Liver (tissue), 9 donors: ENCODE data around the gene ZBTB7B. TPM values are rescaled to one million over a fixed set of nuclear protein-coding genes. Genes with fewer than 3 reads are reported as not detected.

ENCODE experiments used
- DNase-seq: peaks from one replicate; pipeline ENCODE4 v3.0.0-alpha.2; 2017; ENCODE audit warnings: low spot score
- H3K27ac ChIP-seq, 2 donors: one replicate each; pipeline ENCODE4 v1.7.0; 2013; ENCODE audit warnings: inconsistent platforms in 2 of 2, low read length in 2 of 2, control low read depth in 1 of 2, low read depth in 1 of 2, mild to moderate bottlenecking in 1 of 2
- H3K27me3 ChIP-seq, 4 donors: one replicate each; pipeline versions ENCODE4 v1.6.1 to v1.7.0; 2013; ENCODE audit warnings: low read length in 3 of 4, inconsistent platforms in 1 of 4, mild to moderate bottlenecking in 1 of 4, moderate library complexity in 1 of 4; ENCODE audit not compliant: control insufficient read depth in 4 of 4, insufficient read depth in 4 of 4
- H3K36me3 ChIP-seq, 4 donors: one replicate each; pipeline versions ENCODE4 v1.6.1 to v1.7.0; 2013; ENCODE audit warnings: low read length in 3 of 4, mild to moderate bottlenecking in 3 of 4, low read depth in 1 of 4, moderate library complexity in 1 of 4; ENCODE audit not compliant: control insufficient read depth in 4 of 4, insufficient read depth in 3 of 4
- H3K4me1 ChIP-seq, 4 donors: one replicate each; pipeline versions ENCODE4 v1.6.1 to v1.7.0; 2013; ENCODE audit warnings: low read length in 3 of 4, mild to moderate bottlenecking in 3 of 4, moderate library complexity in 1 of 4; ENCODE audit not compliant: control insufficient read depth in 4 of 4, insufficient read depth in 4 of 4
- H3K4me3 ChIP-seq, 3 donors: one replicate each; pipeline versions ENCODE4 v1.6.1 to v1.7.0; 2013; ENCODE audit warnings: low read length in 3 of 3, control low read depth in 1 of 3, low read depth in 1 of 3, mild to moderate bottlenecking in 1 of 3
- H3K9ac ChIP-seq, 2 donors: one replicate each; pipeline ENCODE4 v1.7.0; 2013; ENCODE audit warnings: low read length in 2 of 2, mild to moderate bottlenecking in 2 of 2, moderate library complexity in 2 of 2, control low read depth in 1 of 2, low read depth in 1 of 2
- H3K9me3 ChIP-seq, 4 donors: one replicate each; pipeline versions ENCODE4 v1.6.1 to v1.7.0; 2013; ENCODE audit warnings: low read length in 3 of 4; ENCODE audit not compliant: control insufficient read depth in 4 of 4
- FOXA1 ChIP-seq: IDR thresholded peaks from 2 replicates; pipeline ENCODE4 v1.6.1; 2016; ENCODE audit warnings: antibody characterized with exemption
- FOXA2 ChIP-seq: IDR thresholded peaks from 2 replicates; pipeline ENCODE4 v1.6.1; 2016; ENCODE audit warnings: antibody characterized with exemption
- GABPA ChIP-seq, 2 donors: IDR thresholded peaks in 1 of 2; conservative IDR thresholded peaks in 1 of 2; 2 replicates each; pipeline ENCODE4 v1.6.1; 2016; ENCODE audit warnings: antibody characterized with exemption in 2 of 2, mild to moderate bottlenecking in 1 of 2, moderate library complexity in 1 of 2
- HNF4A ChIP-seq, 2 donors: conservative IDR thresholded peaks; 2 replicates each; pipeline ENCODE4 v1.6.1; 2016; ENCODE audit warnings: antibody characterized with exemption in 2 of 2, mild to moderate bottlenecking in 2 of 2
- HNF4G ChIP-seq: IDR thresholded peaks from 2 replicates; pipeline ENCODE4 v1.6.1; 2016; ENCODE audit warnings: antibody characterized with exemption
- JUND ChIP-seq, 2 donors: IDR thresholded peaks; 2 replicates each; pipeline ENCODE4 v1.6.1; 2016; ENCODE audit warnings: antibody characterized with exemption in 2 of 2
- NR2F2 ChIP-seq: IDR thresholded peaks from 2 replicates; pipeline ENCODE4 v1.6.1; 2016; ENCODE audit warnings: antibody characterized with exemption
- RAD21 ChIP-seq, 2 donors: IDR thresholded peaks; 2 replicates each; pipeline ENCODE4 v1.6.1; 2016; ENCODE audit warnings: antibody characterized with exemption in 2 of 2, mild to moderate bottlenecking in 2 of 2
- RXRA ChIP-seq, 2 donors: IDR thresholded peaks; 2 replicates each; pipeline ENCODE4 v1.6.1; 2017 to 2018; ENCODE audit warnings: antibody characterized with exemption in 2 of 2, mild to moderate bottlenecking in 1 of 2
- SP1 ChIP-seq: IDR thresholded peaks from 2 replicates; pipeline ENCODE4 v1.6.1; 2018; ENCODE audit warnings: antibody characterized with exemption, mild to moderate bottlenecking
- TAF1 ChIP-seq: conservative IDR thresholded peaks from 2 replicates; pipeline ENCODE4 v1.6.1; 2016; ENCODE audit warnings: antibody characterized with exemption, mild to moderate bottlenecking
- YY1 ChIP-seq: IDR thresholded peaks from 2 replicates; pipeline ENCODE4 v1.6.1; 2016; ENCODE audit warnings: antibody characterized with exemption, mild to moderate bottlenecking
- WGBS: extraction: QIAGEN DNeasy Blood & Tissue Kit; methylation state at CpG from one replicate; pipeline ENCODE4 v1.1.7; 2013; 5-methylcytosine and 5-hydroxymethylcytosine counted together
- polyA plus RNA-seq, 2 donors: library from polyadenylated mRNA; stranded (reverse) in 1 of 2; unstranded in 1 of 2; fragments of 200-250 nt in 1 of 2; fragments of >200 nt in 1 of 2; fragmentation: Nextera tagmentation in 1 of 2; extraction: Ambion mirVana in 1 of 2; gene quantifications; one replicate each; pipeline versions ENCODE4 v1.2.1 to v1.2.3, GENCODE V29; 2013 to 2015
- total RNA-seq, 2 donors: library from RNA; depleted of rRNA; stranded (reverse); fragments of >200 nt; gene quantifications; one replicate each; pipeline ENCODE4 v1.2.3, GENCODE V29; 2014
- TF ChIP-seq, protein P1 (sequence below): IDR thresholded peaks from 2 replicates; pipeline ENCODE4 v1.6.1; 2016; ENCODE audit warnings: antibody characterized with exemption
- TF ChIP-seq, protein P2 (sequence below): IDR thresholded peaks from 2 replicates; pipeline ENCODE4 v1.6.1; 2016; ENCODE audit warnings: antibody characterized with exemption
- TF ChIP-seq, protein P3 (sequence below): IDR thresholded peaks from 2 replicates; pipeline ENCODE4 v1.6.1; 2016; ENCODE audit warnings: antibody characterized with exemption, mild to moderate bottlenecking
- TF ChIP-seq, protein P4 (sequence below): fragments of 150-350 bp; IDR thresholded peaks from 2 replicates; pipeline ENCODE4 v1.5.1; 2017; ENCODE audit warnings: improper control_type of control experiment, low read depth, low read length; ENCODE audit not compliant: missing input control
- TF ChIP-seq, protein P5 (sequence below): IDR thresholded peaks from 2 replicates; pipeline ENCODE4 v1.6.1; 2016; ENCODE audit warnings: antibody characterized with exemption
- donor health status: healthy.
- donor health status: healthy.
- donor health status: healthy.
- donor health status: healthy.
- donor health status: healthy.

Gene ZBTB7B
- total and polyA plus RNA-seq, 4 donors: 7.0 to 50.2 (median 21.1) TPM

DNA sequence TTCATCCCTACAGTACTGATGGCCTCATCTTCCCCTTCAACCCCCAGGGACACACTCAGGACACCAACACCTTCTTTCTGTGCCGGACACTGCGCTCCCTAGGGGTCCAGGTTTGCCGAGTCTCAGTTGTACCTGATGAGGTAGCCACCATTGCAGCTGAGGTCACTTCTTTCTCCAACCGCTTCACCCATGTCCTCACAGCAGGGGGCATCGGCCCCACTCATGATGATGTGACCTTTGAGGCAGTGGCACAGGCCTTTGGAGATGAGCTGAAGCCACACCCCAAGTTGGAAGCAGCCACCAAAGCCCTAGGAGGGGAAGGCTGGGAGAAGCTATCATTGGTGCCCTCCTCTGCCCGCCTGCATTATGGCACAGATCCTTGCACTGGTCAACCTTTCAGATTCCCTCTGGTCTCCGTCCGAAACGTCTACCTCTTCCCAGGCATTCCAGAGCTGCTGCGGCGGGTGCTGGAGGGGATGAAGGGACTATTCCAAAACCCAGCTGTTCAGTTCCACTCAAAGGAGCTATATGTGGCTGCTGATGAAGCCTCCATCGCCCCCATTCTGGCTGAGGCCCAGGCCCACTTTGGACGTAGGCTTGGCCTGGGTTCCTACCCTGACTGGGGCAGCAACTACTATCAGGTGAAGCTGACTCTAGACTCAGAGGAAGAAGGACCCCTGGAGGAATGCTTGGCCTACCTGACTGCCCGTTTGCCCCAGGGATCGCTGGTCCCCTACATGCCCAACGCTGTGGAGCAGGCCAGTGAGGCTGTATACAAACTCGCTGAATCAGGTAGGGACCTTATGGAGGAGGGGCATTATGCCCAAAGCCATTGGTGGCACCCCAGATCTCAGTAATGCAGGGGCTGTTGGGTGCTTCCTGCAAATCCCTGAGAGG lies 14.3 kb upstream of the ZBTB7B start:
- Histone ChIP-seq H3K27me3 (no peaks in the 10 kb centered on the region), H3K4me1 (peaks cover 8 to 28% (median 18%) of the 10 kb centered on the region in 4 donors), H3K36me3 (peaks cover 0 to 9% (median 5%) of the 10 kb centered on the region in 4 donors), H3K9me3 (no peaks in the 10 kb centered on the region), H3K4me3 (no peak overlapping the region), H3K9ac (no peak overlapping the region), H3K27ac (no peak overlapping the region)
- DNase-seq: no peak
- WGBS: 94% methylated on average over 17 of the region's 17 CpGs
- TF ChIP-seq YY1 (no peak), FOXA1 (no peak), RXRA (IDR thresholded peaks at IDR 0.05) (no peak), RAD21 (IDR thresholded peaks at IDR 0.05) (no peak), NR2F2 (no peak), JUND (IDR thresholded peaks at IDR 0.05) (no peak), TAF1 (no peak), GABPA (IDR thresholded peaks at IDR 0.05 in 1 of 2, conservative IDR thresholded peaks at IDR 0.05 in 1 of 2) (no peak), SP1 (no peak), FOXA2 (no peak), HNF4A (conservative IDR thresholded peaks at IDR 0.05) (no peak), HNF4G (no peak)
- TF ChIP-seq, protein P1, sequence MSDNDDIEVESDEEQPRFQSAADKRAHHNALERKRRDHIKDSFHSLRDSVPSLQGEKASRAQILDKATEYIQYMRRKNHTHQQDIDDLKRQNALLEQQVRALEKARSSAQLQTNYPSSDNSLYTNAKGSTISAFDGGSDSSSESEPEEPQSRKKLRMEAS: no peak
- TF ChIP-seq, protein P2, sequence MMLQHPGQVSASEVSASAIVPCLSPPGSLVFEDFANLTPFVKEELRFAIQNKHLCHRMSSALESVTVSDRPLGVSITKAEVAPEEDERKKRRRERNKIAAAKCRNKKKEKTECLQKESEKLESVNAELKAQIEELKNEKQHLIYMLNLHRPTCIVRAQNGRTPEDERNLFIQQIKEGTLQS: no peak
- TF ChIP-seq, protein P3, sequence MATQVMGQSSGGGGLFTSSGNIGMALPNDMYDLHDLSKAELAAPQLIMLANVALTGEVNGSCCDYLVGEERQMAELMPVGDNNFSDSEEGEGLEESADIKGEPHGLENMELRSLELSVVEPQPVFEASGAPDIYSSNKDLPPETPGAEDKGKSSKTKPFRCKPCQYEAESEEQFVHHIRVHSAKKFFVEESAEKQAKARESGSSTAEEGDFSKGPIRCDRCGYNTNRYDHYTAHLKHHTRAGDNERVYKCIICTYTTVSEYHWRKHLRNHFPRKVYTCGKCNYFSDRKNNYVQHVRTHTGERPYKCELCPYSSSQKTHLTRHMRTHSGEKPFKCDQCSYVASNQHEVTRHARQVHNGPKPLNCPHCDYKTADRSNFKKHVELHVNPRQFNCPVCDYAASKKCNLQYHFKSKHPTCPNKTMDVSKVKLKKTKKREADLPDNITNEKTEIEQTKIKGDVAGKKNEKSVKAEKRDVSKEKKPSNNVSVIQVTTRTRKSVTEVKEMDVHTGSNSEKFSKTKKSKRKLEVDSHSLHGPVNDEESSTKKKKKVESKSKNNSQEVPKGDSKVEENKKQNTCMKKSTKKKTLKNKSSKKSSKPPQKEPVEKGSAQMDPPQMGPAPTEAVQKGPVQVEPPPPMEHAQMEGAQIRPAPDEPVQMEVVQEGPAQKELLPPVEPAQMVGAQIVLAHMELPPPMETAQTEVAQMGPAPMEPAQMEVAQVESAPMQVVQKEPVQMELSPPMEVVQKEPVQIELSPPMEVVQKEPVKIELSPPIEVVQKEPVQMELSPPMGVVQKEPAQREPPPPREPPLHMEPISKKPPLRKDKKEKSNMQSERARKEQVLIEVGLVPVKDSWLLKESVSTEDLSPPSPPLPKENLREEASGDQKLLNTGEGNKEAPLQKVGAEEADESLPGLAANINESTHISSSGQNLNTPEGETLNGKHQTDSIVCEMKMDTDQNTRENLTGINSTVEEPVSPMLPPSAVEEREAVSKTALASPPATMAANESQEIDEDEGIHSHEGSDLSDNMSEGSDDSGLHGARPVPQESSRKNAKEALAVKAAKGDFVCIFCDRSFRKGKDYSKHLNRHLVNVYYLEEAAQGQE: no peak
- TF ChIP-seq, protein P4, sequence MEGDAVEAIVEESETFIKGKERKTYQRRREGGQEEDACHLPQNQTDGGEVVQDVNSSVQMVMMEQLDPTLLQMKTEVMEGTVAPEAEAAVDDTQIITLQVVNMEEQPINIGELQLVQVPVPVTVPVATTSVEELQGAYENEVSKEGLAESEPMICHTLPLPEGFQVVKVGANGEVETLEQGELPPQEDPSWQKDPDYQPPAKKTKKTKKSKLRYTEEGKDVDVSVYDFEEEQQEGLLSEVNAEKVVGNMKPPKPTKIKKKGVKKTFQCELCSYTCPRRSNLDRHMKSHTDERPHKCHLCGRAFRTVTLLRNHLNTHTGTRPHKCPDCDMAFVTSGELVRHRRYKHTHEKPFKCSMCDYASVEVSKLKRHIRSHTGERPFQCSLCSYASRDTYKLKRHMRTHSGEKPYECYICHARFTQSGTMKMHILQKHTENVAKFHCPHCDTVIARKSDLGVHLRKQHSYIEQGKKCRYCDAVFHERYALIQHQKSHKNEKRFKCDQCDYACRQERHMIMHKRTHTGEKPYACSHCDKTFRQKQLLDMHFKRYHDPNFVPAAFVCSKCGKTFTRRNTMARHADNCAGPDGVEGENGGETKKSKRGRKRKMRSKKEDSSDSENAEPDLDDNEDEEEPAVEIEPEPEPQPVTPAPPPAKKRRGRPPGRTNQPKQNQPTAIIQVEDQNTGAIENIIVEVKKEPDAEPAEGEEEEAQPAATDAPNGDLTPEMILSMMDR: no peak
- TF ChIP-seq, protein P5, sequence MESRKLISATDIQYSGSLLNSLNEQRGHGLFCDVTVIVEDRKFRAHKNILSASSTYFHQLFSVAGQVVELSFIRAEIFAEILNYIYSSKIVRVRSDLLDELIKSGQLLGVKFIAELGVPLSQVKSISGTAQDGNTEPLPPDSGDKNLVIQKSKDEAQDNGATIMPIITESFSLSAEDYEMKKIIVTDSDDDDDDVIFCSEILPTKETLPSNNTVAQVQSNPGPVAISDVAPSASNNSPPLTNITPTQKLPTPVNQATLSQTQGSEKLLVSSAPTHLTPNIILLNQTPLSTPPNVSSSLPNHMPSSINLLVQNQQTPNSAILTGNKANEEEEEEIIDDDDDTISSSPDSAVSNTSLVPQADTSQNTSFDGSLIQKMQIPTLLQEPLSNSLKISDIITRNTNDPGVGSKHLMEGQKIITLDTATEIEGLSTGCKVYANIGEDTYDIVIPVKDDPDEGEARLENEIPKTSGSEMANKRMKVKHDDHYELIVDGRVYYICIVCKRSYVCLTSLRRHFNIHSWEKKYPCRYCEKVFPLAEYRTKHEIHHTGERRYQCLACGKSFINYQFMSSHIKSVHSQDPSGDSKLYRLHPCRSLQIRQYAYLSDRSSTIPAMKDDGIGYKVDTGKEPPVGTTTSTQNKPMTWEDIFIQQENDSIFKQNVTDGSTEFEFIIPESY: no peak
